GM21723 (cell line): ENCODE data around the gene TXNIP.

Source experiments
- ATAC-seq: cut with Tn5 transposase; IDR thresholded peaks from one replicate; pipeline ENCODE4 v1.9.1; 2021; ENCODE audit warnings: mild to moderate bottlenecking, moderate library complexity; ENCODE audit not compliant: unreplicated experiment

The TXNIP gene

DNA sequence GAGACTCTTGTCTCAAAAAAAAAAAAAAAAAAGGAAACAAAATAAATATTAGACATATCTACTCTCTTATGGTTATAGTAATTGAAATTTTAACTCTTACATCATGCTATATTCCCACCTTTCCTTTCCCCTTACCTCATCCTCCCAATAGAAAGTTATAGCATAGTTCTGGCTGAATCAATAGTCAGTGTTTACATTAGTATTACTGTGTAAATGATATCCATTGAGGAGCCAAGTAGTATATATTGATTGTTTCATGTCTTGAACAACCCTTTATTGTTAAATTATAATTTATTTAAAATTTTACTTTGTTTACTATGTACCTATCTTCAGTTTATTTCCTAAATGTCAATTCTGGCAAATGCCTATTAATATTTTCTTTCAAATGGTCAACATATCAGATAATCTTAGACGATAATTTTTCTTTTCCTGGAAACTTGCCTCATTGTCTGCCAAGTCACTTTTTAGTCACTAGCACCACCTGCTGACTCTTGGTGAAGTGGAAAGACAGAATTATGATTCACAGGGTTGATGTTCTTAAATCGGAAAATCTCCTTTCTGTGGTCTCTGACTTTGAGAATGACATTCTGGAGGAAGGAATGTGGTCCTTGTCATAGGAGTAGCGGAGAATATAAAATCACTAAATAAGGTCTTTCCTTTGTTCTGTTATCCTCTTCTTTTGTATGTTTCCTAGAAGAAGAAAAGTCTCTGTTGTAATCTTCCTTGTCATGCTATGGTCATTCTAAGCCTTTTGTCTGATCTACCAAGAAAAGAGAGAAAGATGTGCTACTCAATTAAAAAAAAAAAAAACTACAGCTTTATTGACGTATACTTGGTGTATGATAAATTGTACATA, 16.6 kb upstream of the TXNIP start:
- ATAC-seq = no peak

GRCh38 chr1:146010126-146010738, 13.9 kb upstream of the TXNIP start:
- ATAC-seq = no peak

GRCh38 chr1:146007489-146008133, 11.2 kb upstream of the TXNIP start:
- ATAC-seq = no peak

DNA sequence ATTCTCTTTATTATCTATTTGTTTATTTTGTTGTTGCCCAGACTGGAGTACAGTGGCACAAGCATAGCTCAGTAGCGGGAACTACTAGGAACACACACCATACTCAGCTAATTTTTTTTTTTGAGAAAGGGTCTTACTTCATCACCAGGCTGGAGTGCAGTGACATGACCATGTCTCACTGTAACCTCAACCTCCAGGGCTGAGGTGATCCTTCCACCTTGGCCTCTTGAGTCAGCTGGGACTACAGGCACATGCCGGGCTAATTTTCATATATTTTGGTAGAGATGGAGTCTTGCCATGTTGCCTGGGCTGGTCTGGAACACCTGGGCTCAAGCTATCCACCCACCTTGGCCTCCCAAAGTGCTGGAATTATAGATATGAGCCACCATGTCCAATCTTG, 5.3 kb upstream of the TXNIP start:
- ATAC-seq = no peak

DNA sequence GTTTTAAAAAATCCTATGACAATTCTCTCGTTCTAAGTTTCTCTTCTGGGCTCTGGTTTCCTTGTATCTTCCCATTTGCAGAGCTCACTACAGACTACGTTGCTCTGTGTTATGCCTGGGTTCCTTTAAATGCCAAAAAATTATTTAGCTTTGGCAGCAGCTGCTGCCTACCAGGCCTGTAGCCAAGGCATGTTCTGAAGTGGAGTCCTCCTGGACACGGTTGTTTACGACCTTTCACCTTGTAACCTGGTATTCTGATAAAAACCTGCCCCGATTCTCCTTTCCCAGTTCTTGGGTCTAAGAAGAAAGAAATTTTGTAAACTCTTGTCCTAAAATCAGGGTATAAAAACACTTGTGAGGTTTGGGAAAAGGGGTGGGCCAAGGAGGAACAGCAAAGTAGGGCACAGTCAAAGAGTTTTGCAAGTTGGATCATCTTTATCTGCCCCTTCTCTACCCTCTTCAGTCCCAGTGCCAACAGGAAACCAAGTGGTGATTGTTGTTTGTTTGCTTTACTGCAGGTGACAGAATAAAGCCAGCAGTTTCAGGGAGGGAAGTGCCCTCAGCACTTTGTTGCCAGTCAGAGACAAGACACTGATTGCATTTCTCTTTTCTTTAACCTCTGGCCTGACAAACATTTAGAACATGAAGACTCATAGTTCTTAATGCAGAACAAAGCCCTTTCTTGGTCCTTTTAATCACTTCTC, 3.1 kb upstream of the TXNIP start:
- ATAC-seq = no peak

- no peak for ATAC-seq
These were observed 1.3 kb upstream of the TXNIP start for GRCh38 chr1:145997718-145998023.

GRCh38 chr1:145997016-145997717, 788 bp upstream of the TXNIP start:
- ATAC-seq = peak; percentile 32

GRCh38 chr1:145995964-145996432, 381 bp downstream of the TXNIP start:
- no peak for ATAC-seq

GRCh38 chr1:145995148-145995881, 1.1 kb downstream of the TXNIP start:
- ATAC-seq = no peak

DNA sequence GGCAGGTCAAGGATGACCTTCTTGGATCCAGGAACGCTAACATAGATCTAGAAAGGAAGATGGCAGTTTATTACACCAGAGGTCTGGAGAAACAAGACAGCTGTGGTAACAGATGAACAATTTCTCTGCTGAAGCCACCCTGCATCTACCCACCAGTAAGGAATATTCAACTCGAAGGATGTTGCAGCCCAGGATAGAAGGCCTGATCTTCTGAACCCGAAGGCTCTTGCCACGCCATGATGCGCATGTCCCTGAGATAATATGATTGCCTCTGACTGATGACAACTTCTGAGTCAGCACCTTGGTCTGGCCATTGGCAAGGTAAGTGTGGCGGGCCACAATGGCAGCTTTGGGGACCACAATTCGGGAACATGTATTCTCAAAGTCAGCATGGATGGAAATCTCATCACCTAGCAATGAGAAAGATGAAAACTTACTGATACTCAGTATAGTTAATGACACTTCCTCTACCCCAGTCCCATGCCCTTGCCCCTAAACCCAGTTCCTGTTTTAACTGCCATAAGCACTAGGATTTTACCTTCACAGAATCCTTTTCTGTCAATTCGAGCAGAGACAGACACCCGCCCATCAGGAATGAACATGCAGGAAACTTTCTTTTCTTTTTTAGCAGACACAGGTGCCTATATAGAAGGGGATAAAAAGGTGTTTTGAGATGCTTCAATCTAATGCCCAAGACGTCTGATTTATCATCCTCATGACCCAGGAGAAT, 1.8 kb downstream of the TXNIP start:
- ATAC-seq = no peak

DNA sequence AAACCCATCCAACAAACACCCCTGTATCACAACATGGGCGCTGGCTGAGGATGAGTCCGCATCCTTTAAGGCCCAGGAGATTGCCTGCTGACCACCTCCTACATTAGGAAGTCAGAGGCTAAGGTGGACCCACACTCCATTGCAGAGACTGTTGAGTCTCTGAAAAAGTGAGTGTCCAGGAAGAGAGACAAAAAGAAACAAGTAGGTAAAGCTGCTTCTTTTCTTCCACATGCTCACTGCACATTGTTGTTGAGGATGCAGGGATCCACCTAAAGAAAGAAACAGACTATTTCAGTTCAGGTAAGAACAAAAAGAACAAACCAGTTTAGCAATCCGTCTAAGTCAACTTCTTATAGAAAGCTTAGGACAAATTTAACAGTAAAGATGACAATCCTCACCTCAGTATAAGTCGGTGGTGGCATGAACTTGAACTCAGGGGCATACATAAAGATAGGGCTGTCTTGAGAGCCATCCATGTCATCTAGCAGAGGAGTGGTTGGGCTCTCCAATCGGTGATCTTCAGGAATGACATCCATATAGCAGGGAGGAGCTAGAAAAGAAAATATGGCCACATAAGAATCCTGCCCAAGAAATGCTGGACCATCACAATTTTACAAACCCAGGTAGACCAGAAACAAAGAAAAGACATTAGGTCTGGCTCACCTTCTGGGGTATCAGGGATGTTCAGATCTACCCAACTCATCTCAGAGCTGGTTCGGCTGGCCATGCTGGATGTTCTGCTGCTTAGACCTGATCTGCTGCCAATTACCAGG, 2.6 kb downstream of the TXNIP start:
- ATAC-seq = no peak

- ATAC-seq = no peak
These were observed 3.3 kb downstream of the TXNIP start for GRCh38 chr1:145992958-145993617.

DNA sequence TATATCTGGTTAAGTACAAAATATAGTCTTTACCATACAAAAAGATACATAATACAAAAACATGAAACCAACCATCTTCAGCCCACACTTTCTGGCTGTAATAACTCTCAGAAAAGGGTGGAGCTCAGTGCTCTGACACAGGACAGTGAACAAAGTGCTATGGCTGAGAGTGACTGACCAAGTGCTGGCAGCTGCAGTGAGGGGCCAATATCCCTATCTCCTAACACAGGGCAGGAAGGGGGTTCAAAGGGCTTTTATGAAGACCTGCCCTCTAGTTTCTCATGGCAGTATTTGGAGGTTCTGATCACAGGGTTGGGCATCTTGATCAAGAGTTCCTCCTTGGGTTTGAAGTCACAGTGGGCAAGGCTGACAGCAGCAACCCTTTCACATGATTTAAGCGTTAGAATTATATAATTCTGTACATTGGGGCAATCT, 3.9 kb downstream of the TXNIP start:
- no peak for ATAC-seq

GRCh38 chr1:145991735-145992412, 4.5 kb downstream of the TXNIP start:
- ATAC-seq = no peak

DNA sequence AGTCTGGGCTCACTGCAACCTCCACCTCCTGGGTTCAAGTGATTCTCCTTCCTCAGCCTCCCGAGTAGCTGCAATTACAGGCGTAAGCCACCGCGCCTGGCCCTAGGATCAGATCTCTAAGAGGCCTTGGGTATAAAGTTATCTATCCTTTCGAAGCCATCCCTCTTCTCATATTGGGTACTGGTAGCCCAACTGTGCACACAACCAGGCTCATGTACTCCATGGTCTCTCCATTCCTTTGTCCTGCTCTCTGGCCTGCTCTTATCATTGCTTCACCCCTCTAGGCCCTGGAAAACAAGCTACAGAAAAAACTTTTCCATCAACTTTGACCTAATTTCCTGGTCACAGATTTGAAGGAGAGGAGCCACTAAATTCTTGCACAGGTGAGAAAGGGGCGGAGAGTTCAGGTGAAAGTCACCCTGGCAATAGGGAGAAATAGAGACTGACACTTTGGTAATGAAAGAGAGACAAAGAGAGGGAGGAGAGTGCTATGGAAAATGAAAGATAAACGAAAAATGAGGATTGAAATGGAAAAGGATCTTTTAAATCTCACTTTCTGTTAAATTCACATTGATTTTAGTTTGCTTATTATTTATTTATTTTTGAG, 6.0 kb downstream of the TXNIP start:
- ATAC-seq = no peak

- no peak for ATAC-seq
These were observed 7.6 kb downstream of the TXNIP start for GRCh38 chr1:145988773-145989172.

DNA sequence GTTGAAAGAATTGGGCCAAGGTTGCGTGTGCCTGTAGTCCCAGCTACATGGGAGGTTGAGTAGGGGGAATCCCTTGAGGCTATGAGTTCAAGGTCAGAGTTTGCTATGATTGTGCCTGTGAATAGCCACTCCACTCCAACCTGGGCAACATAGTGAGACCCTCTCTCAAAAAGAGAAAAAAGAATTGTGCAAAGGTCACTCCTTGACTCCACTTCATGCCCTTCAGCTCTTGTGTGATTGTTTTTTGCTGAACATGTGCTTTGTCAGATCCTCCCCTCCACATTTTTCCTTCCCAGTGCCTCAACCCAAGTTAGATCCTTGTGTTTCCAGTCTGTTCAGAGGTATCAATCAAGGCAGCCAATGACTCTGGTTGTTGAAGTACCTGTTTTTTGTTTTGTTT, 8.5 kb downstream of the TXNIP start:
- no peak for ATAC-seq
